Measurements from ENCODE around the gene IL20RB. TPM values are rescaled to one million over a fixed set of nuclear protein-coding genes. Genes with fewer than 3 reads are reported as not detected.

Gene IL20RB
- polyA plus RNA-seq, 6 donors from 2014 or later, result 0.31 TPM; not detected in 5

GRCh38 chr3:136929977-136930670 is 27.7 kb upstream of the IL20RB start:
- peak overlapping the region in 5 of 6 donors; percentile 2 to 80 (median 47) for H3K27ac Mint-ChIP-seq
- DNase-seq, result no peak
- H3K27me3 Mint-ChIP-seq, result no peaks in the 10 kb centered on the region
- no peak for ATAC-seq (ENCODE audit: low read depth in 2 of 2)
- H3K9me3 Mint-ChIP-seq, result no peaks in the 10 kb centered on the region
- peaks cover 12 to 20% of the 10 kb centered on the region in 2 donors for H3K36me3 Mint-ChIP-seq
- H3K4me3 Mint-ChIP-seq, result no peak overlapping the region
- H3K4me1 Mint-ChIP-seq, result peaks cover 39 to 51% (median 44%) of the 10 kb centered on the region in 3 donors

- Mint-ChIP-seq H3K4me1 (peaks cover 37 to 49% (median 48%) of the 10 kb centered on the region in 3 donors), H3K36me3 (peaks cover 19 to 20% of the 10 kb centered on the region in 2 donors), H3K4me3 (peak overlapping the region in 6 of 8 donors; percentile 5 to 66 (median 26)), H3K9me3 (peaks cover 0 to 2% (median 0%) of the 10 kb centered on the region in 7 donors), H3K27me3 (no peaks in the 10 kb centered on the region), H3K27ac (peak overlapping the region in 5 of 6 donors; percentile 18 to 92 (median 83))
- ATAC-seq (ENCODE audit: low read depth in 2 of 2) (no peak), DNase-seq (no peak)
Observed at GRCh38 chr3:136931606-136932005, 26.2 kb upstream of the IL20RB start.

GRCh38 chr3:136932523-136932922 is 25.3 kb upstream of the IL20RB start:
- DNase-seq (no peak), ATAC-seq (ENCODE audit: low read depth in 2 of 2) (peak; percentile 79 to 89)
- peaks cover 35 to 49% (median 48%) of the 10 kb centered on the region in 3 donors for H3K4me1 Mint-ChIP-seq
- H3K36me3 Mint-ChIP-seq, result peaks cover 20 to 22% of the 10 kb centered on the region in 2 donors
- peak overlapping the region in 5 of 8 donors; percentile 17 to 68 (median 44) for H3K4me3 Mint-ChIP-seq
- peaks cover 0 to 7% (median 0%) of the 10 kb centered on the region in 7 donors for H3K9me3 Mint-ChIP-seq
- no peaks in the 10 kb centered on the region for H3K27me3 Mint-ChIP-seq
- H3K27ac Mint-ChIP-seq, result peak overlapping the region; percentile 78 to 97 (median 89)

- peaks cover 15 to 22% of the 10 kb centered on the region in 2 donors for H3K36me3 Mint-ChIP-seq
Observed at GRCh38 chr3:136932978-136933772, 24.6 kb upstream of the IL20RB start.

GRCh38 chr3:136937175-136937574 is 20.6 kb upstream of the IL20RB start:
- ATAC-seq (ENCODE audit: low read depth in 2 of 2) (no peak), DNase-seq (no peak)
- no peaks in the 10 kb centered on the region for H3K27me3 Mint-ChIP-seq
- H3K36me3 Mint-ChIP-seq, result peaks cover 7 to 17% of the 10 kb centered on the region in 2 donors
- H3K4me3 Mint-ChIP-seq, result no peak overlapping the region
- peaks cover 0 to 7% (median 0%) of the 10 kb centered on the region in 7 donors for H3K9me3 Mint-ChIP-seq
- H3K27ac Mint-ChIP-seq, result no peak overlapping the region
- H3K4me1 Mint-ChIP-seq, result peaks cover 50 to 76% (median 63%) of the 10 kb centered on the region in 3 donors

More at GRCh38 chr3:136932978-136933772, 24.6 kb upstream of the IL20RB start:
- ATAC-seq (ENCODE audit: low read depth in 2 of 2) (peak; percentile 40 to 48), DNase-seq (no peak)
- peak overlapping the region in 6 of 8 donors; percentile 22 to 74 (median 48) for H3K4me3 Mint-ChIP-seq
- peaks cover 42 to 55% (median 51%) of the 10 kb centered on the region in 3 donors for H3K4me1 Mint-ChIP-seq
- peaks cover 0 to 7% (median 0%) of the 10 kb centered on the region in 7 donors for H3K9me3 Mint-ChIP-seq
- H3K27ac Mint-ChIP-seq, result peak overlapping the region; percentile 78 to 97 (median 89)
- no peaks in the 10 kb centered on the region for H3K27me3 Mint-ChIP-seq

GRCh38 chr3:136937851-136938250 is 19.9 kb upstream of the IL20RB start:
- H3K27me3 Mint-ChIP-seq, result no peaks in the 10 kb centered on the region
- DNase-seq (no peak), ATAC-seq (ENCODE audit: low read depth in 2 of 2) (no peak)
- H3K4me1 Mint-ChIP-seq, result peaks cover 50 to 76% (median 63%) of the 10 kb centered on the region in 3 donors
- H3K27ac Mint-ChIP-seq, result peak overlapping the region in 3 of 6 donors; percentile 5 to 65 (median 23)
- H3K36me3 Mint-ChIP-seq, result peaks cover 7 to 17% of the 10 kb centered on the region in 2 donors
- H3K9me3 Mint-ChIP-seq, result peaks cover 0 to 7% (median 0%) of the 10 kb centered on the region in 7 donors
- H3K4me3 Mint-ChIP-seq, result no peak overlapping the region

- H3K4me3 Mint-ChIP-seq, result no peak overlapping the region
- H3K4me1 Mint-ChIP-seq, result peaks cover 48 to 76% (median 63%) of the 10 kb centered on the region in 3 donors
- peak overlapping the region in 1 of 6 donors; percentile 23 for H3K27ac Mint-ChIP-seq
- DNase-seq (no peak), ATAC-seq (ENCODE audit: low read depth in 2 of 2) (no peak)
- peaks cover 0 to 7% (median 0%) of the 10 kb centered on the region in 7 donors for H3K9me3 Mint-ChIP-seq
- peaks cover 7 to 17% of the 10 kb centered on the region in 2 donors for H3K36me3 Mint-ChIP-seq
- H3K27me3 Mint-ChIP-seq, result no peaks in the 10 kb centered on the region
Observed at GRCh38 chr3:136938334-136938733, 19.4 kb upstream of the IL20RB start.

GRCh38 chr3:136939489-136939888 is 18.3 kb upstream of the IL20RB start:
- DNase-seq (no peak), ATAC-seq (ENCODE audit: low read depth in 2 of 2) (no peak)
- no peaks in the 10 kb centered on the region for H3K27me3 Mint-ChIP-seq
- H3K27ac Mint-ChIP-seq, result peak overlapping the region in 4 of 6 donors; percentile 8 to 94 (median 69)
- H3K36me3 Mint-ChIP-seq, result peaks cover 11 to 19% of the 10 kb centered on the region in 2 donors
- H3K4me1 Mint-ChIP-seq, result peaks cover 49 to 66% (median 61%) of the 10 kb centered on the region in 3 donors
- H3K9me3 Mint-ChIP-seq, result peaks cover 0 to 7% (median 0%) of the 10 kb centered on the region in 7 donors
- H3K4me3 Mint-ChIP-seq, result peak overlapping the region in 1 of 8 donors; percentile 59

- no peak overlapping the region for H3K4me3 Mint-ChIP-seq
- H3K4me1 Mint-ChIP-seq, result peaks cover 47 to 65% (median 59%) of the 10 kb centered on the region in 3 donors
- ATAC-seq (ENCODE audit: low read depth in 2 of 2) (no peak), DNase-seq (no peak)
- H3K9me3 Mint-ChIP-seq, result no peaks in the 10 kb centered on the region
- H3K27me3 Mint-ChIP-seq, result no peaks in the 10 kb centered on the region
- peaks cover 20 to 21% of the 10 kb centered on the region in 2 donors for H3K36me3 Mint-ChIP-seq
- peak overlapping the region in 3 of 6 donors; percentile 58 to 79 (median 60) for H3K27ac Mint-ChIP-seq
Observed at GRCh38 chr3:136942803-136943202, 15.0 kb upstream of the IL20RB start.

- H3K36me3 Mint-ChIP-seq, result peaks cover 21 to 27% of the 10 kb centered on the region in 2 donors
- no peak overlapping the region for H3K4me3 Mint-ChIP-seq
- ATAC-seq (ENCODE audit: low read depth in 2 of 2) (no peak), DNase-seq (no peak)
- no peaks in the 10 kb centered on the region for H3K9me3 Mint-ChIP-seq
- H3K27ac Mint-ChIP-seq, result peak overlapping the region in 4 of 6 donors; percentile 1 to 58 (median 28)
- H3K27me3 Mint-ChIP-seq, result no peaks in the 10 kb centered on the region
- peaks cover 42 to 62% (median 57%) of the 10 kb centered on the region in 3 donors for H3K4me1 Mint-ChIP-seq
Observed at GRCh38 chr3:136943436-136943835, 14.3 kb upstream of the IL20RB start.

GRCh38 chr3:136946978-136947377 is 10.8 kb upstream of the IL20RB start:
- Mint-ChIP-seq H3K36me3 (peaks cover 21 to 28% of the 10 kb centered on the region in 2 donors), H3K9me3 (no peaks in the 10 kb centered on the region), H3K4me1 (peaks cover 30 to 49% (median 47%) of the 10 kb centered on the region in 3 donors), H3K27me3 (no peaks in the 10 kb centered on the region), H3K4me3 (no peak overlapping the region), H3K27ac (peak overlapping the region in 4 of 6 donors; percentile 4 to 72 (median 54))
- no peak for ATAC-seq (ENCODE audit: low read depth in 2 of 2)
- DNase-seq, result no peak

GRCh38 chr3:136947477-136947876 is 10.3 kb upstream of the IL20RB start:
- Mint-ChIP-seq H3K4me3 (peak overlapping the region in 1 of 8 donors; percentile 27), H3K9me3 (no peaks in the 10 kb centered on the region), H3K27ac (peak overlapping the region in 5 of 6 donors; percentile 61 to 96 (median 81)), H3K36me3 (peaks cover 21 to 28% of the 10 kb centered on the region in 2 donors), H3K4me1 (peaks cover 31 to 49% (median 47%) of the 10 kb centered on the region in 3 donors), H3K27me3 (no peaks in the 10 kb centered on the region)
- no peak for ATAC-seq (ENCODE audit: low read depth in 2 of 2)
- DNase-seq, result no peak

GRCh38 chr3:136949146-136949545 is 8.6 kb upstream of the IL20RB start:
- peak; percentile 37 to 50 for ATAC-seq (ENCODE audit: low read depth in 2 of 2)
- DNase-seq, result no peak
- Mint-ChIP-seq H3K27me3 (no peaks in the 10 kb centered on the region), H3K4me3 (peak overlapping the region in 7 of 8 donors; percentile 13 to 82 (median 45)), H3K27ac (peak overlapping the region in 5 of 6 donors; percentile 2 to 89 (median 47)), H3K9me3 (no peaks in the 10 kb centered on the region), H3K4me1 (peaks cover 21 to 42% (median 37%) of the 10 kb centered on the region in 3 donors), H3K36me3 (peaks cover 13 to 24% of the 10 kb centered on the region in 2 donors)

Data from naive B cell (primary cell).